CD4-positive, alpha-beta T cell treated with Interferon gamma for 1 hour (primary cell): ENCODE measurements around the gene ZNF747.

Source experiments
- DNase-seq: peaks from one replicate; pipeline ENCODE4 v3.0.0-alpha.2; 2020

The ZNF747 gene

DNA sequence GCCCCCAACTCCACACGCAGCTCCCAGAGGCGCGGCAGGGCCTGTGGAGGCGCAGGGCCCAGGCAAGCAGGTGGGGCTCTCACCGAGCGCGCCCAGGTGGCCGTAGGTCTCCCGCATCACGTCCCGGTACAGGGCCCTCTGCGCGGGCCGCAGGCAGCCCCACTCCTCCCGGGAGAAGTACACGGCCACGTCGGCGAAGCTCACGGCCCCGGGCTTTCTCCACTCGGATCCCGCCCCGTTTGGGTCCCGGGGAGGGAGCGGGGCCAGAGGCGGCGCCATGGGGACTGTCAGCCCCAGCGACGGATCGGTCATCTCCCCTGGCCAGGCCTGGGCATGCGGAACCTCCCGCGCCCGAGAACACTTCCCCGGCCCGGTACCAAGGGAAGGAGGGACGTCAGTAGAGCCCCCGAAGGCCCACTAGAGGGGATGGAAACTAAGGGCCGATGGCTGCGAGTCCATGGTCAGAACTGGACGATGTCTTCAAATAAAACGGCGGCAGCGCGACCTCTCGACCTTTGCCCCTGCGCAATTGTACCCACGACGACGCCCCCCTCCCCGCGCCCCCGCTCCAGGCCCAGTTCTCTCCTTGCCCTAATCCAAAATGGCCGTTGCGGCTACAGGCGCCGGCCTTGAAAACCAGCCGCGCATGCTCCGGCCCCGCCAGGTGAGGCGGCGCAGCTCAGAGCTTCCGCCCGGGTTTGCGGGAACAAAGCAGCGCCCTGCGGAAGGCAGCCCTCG is at the start of gene ZNF747:
Gene ZNF747, minus strand, starts transcription at position 491 of the 738 bp plus-strand sequence. Its CDS starts 179 bp downstream, at position 312.
- peak; percentile 89 for DNase-seq

DNA sequence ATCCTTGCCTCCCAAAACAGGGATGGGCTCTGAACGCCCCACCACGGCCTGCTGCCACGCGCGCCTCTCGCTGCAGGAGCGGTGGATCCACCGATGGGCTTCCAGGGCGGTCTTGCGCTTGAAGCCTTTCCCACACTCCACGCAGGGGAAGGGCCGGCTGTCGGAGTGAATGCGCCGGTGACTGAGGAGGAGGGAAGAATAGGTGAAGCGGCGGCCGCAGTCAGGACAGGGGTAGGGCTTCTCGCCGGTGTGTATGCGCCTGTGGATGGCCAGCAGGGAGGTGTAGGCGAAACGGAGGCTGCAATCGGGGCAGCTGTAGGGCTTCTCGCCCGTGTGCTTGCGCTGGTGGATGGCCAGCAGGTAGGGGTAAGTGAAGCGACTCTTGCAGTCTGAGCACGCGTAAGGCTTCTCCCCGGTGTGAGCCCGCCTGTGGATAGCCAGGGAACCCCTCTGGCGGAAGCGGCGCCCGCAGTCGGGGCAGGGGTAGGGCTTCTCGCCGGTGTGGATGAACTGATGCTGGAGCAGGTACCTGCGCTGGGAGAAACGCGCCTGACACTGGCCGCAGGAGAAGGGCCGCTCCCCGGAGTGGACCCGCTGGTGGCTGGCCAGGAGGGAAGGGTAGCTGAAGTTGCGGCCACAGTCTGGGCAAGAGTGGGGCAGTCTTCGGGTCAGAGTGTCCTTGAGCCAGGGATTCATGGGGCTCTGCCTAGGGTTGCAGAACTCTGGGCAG is 48.1 kb upstream of the ZNF747 start:
- DNase-seq: no peak

DNA sequence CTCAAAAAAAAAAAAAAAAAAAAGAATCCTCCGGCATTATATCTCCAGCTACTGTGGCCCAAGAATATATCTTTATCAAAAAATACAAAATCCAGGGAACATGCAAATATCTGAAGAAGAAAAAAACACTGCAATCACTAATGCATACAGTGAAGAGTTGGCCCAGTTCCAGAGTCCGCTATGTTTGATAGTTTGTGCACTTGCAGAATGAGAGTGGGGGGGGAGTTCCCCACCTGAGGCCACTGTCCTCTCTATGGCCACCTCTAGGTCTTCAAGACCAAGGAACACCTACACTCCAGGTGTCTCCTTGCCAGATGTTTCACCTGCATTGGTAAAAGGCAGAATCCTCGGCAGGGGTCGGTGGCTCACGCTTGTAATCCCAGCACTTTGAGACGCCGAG is 46.8 kb upstream of the ZNF747 start:
- DNase-seq: no peak

DNA sequence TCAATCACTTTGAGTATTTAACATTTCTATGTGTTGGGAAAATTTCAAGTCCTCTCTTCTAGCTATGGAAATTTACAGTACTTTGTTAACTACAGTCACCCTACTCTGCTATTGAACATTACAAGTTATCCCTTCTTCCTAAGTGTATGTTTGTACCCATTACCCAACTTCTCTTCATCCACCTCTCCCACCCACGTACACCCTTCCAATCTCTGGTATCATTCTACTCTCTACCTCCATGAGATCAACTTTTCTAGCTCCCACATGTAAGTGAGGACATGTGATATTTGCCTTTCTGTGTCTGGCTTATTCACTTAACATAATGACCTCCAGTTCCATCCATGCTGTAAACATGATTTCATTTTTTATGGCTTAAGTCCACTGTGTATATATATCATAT is 40.0 kb upstream of the ZNF747 start:
- no peak for DNase-seq

DNA sequence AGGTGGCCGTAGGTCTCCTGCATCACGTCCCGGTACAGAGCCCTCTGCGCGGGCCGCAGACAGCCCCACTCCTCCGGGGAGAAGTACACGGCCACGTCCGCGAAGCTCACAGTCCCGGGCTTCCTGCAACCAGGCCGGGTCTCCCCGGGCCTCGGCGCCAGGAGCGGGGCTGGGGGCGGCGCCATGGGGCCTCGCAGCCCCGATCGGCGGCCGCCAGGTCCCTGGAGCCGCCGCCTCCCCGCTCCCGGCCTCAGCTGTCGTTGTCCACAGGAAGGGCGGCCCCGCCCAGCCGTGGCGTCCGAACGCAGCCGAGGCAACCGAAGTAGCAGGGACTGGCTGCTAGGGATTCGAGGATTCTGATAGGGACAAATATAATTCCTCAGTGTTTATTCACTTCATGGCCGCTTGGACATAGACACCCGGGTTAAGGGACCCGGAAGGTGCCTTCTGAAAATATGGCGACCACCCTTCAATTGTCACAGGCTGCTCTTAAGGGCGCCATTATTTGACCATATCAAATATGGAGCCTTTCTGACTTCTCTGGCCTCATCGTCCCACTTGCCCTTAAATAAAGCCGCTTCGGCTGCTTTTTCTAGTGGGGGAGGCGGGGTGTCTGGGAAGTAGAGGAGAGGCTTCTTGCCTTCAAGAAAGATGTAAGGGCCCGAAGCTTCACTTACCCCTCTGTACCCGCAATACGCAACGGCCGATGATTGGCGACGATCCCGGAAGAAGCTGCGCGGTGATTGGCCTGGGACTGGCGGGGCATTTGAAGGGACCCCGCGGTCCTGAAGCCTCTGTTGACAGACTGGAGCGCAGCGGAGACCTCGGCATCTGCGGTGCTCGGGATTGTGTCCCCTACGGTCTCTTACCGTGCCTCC is 37.0 kb upstream of the ZNF747 start, which contains the start of gene ZNF688:
Gene ZNF688, minus strand, starts transcription at position 270 of the 878 bp plus-strand sequence. Its CDS starts 85 bp downstream, at position 185.
- peak; percentile 98 for DNase-seq

DNA sequence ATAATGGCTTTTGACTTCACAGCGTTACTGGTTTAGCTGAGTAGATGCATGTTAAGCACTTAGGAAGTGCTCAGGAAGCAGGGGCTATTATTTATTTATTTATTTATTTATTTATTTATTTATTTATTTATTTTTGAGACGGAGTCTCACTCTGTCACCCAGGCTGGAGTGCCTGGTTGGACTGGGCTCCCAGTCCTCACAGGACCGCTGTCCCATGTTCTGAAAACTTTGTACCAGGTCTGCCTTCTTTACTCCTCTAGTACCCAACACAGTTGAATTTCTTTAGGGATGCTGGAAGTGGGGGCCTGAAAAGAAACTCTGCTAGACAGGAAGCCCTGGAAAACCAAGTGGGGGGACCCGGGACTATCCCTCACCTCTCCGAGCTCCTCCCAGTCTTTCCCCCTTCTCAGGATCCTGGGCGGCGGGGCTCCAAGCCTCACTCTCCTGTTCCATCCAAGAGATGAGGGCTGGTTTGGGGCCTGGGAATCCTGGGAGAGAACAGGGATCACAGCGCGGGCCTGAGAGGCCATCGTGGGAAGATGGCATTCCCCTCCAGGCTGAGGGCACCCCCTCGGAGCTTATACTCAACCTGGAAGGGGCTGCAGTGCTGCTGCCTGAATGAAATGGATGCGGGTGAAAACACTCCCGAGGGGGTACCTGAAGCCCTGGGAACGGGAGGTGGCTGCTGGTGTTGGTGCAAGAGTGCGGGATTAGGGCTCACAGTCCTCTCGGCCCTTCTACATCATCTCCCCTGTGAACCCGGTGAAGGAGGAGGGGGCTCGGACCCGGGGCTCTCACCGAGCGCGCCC is 36.2 kb upstream of the ZNF747 start:
- DNase-seq: no peak

DNA sequence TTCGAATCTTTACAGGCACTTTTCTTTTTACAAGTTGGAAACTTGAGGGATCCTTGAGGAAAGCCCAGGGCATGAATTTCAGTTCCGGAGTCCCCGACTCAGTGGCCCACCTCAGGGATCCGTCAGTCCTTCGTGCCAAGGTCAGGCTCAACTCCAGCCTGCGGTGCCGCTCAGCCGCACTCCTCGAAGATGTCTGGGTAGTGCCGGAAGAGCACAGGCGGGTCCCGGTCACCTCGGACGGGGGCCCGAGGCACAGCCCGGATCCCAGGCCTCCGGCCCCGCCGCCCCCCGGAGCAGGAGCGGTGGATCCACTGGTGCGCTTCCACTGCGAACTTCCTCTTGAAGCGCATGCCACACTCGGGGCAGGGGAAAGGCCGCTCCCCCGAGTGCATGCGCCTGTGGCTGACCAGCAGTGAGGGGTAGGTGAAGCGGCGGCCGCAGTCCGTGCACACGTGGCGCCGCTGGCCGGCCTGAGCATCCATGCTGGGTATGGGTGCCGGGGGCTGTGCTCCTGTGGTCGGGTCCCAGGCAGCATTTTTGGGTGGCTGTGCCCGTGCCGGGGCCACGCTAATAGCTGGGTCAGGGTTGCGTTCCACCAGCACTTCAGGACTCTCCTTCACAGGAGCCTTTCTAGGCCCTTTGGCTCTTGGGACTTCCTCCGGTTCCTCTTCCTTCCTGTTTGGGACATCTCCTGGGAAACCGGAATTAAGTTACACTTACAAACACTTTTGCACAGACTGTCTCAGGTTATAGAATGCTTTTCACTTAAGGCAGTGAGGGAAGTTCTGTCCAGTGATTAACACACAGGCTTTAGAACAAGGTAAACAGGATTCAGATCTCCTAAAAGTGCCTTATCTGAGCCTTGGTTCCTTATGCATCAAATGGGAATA is 35.3 kb upstream of the ZNF747 start:
- no peak for DNase-seq

DNA sequence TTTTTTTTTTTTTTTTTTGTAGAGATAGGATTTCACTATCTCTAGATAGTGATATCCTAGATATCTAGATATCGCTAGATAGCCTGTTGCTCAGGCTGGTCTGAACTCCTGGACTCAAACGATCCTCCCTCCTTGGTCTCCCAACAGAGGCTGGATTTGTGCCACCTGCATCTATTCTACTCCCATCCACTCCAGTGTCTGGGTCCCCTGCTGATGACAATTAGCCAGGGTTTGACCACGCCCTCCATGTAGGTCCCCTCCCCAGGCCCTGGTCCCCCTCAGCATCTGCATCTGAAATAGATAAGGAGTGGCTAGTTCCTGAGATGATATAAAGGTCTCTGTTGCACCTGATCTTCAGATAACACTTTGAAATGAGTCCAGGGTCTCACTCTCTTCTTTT is 34.6 kb upstream of the ZNF747 start:
- no peak for DNase-seq

DNA sequence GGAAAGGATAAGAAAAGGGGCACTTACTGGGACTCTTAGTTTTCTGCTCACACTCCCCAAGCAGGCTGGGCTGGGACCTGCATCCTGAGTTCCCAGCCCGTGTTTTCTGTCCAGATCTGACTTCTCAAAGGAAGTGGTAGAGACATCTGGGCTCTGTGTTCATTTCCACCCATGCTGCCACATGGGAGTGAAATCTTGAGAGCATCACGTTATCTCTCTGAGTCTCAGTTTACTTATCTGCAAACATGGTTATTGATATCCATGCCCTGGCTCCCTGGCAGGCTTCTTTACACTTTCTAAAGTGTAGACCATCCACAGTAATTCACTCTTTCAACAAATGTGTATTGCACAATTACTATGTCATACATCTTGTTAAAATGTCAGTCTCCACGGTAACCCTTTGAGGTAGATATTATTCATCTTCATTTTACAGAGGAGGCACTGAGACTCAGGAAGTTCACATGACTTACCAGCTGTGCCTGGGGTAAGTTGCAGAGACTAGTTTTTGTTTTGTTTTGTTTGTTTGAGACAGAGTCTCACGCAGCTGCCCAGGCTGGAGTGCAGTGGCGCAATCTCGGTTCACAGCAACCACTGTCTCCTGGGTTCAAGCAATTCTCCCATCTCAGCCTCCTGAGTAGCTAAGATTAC is 33.5 kb upstream of the ZNF747 start:
- DNase-seq: peak; percentile 69

DNA sequence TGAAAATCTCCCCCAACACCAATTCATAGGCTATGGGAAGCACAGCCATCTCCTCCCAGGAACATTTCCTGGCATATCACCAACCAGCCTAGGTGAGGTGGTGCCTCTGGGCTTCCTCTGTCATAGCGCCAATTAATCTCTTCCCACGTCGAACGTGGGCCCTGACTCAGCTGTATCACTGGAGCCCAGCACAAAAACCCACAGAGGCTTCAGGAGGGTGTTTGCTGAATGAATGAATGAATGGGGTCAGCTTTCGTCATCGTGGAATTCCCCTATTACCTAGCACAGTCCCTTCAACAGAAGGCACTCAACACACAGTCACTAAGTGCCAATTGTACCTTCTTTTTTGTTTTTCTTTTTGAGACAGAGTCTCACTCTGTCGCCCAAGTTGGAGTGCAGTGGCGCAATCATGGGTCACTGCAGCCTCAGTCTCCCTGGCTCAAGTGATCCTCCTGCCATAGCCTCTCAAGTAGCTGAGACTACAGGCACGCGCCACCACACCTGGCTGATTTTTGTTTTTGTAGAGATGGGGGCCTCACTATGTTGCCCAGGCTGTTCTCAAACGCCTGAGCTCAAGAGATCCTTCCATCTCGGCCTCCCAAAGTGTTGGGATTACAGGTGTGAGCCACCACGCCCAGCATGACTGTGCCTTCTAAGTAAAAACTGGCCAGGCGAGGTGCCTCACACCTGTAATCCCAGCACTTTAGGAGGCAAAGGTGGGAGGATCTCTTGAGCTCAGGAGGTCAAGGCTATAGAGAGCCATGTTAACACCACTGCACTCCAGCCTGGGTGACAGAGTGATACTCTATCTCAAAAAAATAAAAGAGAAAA is 32.7 kb upstream of the ZNF747 start:
- peak; percentile 61 for DNase-seq

DNA sequence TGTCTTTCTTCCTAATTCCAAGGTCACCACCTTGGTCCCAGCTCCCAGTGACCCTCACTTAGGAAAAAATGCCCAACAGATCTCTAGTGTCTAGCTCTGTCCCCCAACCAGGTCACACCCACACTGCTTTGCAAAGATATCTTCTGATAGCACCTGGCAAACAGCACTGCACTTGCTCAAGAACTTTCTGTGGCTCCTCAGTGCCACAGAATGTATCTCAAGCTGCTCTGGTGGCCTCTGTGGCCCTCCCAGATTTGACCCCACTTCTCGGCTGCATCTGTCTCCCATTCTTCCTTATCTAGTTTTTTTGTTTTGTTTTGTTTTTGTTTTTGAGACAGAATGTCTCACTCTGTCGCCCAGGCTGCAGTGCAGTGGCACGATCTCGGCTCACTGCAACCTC is 31.9 kb upstream of the ZNF747 start:
- no peak for DNase-seq

DNA sequence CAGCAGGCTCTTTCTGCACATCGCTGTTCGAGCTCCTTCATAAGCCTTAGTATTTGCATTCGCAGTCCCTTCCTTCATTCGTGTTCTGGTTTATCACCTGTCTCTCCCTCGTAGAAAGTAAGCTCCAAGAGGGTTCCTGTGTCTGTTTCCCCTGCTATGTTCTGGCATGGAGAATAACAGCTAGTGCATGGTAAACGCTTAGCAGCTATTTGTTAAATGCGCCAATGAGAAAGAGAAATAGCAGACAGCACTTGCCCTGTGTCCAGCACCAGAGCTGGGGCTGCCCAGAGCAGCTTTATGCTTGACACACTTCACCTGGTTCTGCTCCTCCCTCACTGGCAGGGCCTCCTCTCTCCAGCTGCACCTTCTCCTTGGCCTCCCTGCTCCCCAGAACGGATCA is 31.3 kb upstream of the ZNF747 start:
- DNase-seq: no peak

DNA sequence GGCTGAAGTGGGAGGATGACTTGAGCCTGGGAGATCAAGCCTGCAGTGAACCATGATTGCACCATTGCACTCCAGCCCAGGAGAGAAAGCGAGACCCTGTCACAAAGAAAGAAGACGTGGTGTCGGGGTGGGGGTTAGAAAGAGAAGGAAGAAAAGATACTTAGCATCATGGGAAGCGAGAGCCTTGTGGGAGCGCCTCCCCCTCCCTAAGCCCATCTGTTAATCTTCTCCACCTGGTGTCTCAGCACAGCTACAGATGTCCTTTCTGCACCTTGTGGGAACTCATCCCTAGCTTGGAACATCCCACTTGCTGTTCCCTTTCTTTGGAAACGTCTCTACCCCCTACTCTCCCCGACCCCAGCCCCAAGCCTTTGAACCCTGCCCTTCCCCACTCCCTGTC is 30.9 kb upstream of the ZNF747 start:
- no peak for DNase-seq

DNA sequence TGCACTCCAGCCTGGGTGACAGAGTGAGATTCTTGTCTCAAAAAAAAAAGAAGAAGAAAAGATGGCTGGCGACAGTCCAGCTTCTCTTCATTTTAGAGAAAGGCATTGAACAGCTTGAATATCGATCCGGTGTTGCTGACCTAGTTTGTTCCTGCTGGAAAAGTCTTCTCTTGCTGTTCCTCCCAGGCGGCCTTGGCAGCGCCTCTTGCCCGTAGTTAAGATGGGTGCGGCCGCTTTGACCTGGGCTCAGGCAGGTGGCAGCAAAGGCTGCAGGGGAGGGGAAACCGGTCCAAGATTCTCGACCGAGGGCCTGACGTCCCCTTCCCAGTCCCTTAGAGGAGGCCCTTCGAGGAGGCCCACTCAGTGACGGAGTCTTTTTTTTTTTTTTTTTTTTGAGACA is 27.4 kb upstream of the ZNF747 start:
- no peak for DNase-seq

DNA sequence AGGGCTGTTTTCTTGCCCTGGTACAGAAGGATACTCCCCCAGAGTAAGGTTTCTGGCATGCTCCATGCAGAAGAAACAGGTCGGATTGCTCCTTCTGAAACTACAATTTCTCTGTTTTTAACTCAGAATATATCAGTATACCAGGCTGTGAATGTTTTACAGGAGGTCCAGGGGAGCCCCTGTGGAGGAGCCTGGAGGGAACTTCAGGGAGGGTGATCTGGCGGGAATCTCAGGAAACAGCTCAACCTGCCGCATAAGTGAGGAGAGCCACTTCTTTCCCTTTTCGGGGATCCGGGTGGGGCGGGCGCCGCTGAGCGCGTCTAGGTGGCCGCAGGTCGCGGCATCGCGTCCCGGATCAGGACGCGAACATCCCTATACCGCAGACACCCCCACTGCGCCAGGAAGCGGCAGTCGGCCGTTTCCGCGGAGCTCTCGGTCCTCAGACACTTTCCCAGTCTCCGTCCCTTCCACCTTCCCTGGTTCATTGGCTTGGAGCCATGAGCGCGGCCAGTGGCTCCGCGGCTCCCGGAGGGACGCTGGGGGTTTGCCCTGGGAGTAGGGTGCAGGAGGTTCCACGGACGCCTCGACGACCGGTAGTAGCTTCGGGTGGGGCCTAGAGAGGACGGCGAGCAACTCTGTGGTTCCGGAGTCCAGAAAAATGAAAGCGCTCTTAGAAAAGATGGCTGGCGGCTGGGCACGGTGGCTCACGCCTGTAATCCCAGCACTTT is 26.6 kb upstream of the ZNF747 start:
- peak; percentile 20 for DNase-seq

DNA sequence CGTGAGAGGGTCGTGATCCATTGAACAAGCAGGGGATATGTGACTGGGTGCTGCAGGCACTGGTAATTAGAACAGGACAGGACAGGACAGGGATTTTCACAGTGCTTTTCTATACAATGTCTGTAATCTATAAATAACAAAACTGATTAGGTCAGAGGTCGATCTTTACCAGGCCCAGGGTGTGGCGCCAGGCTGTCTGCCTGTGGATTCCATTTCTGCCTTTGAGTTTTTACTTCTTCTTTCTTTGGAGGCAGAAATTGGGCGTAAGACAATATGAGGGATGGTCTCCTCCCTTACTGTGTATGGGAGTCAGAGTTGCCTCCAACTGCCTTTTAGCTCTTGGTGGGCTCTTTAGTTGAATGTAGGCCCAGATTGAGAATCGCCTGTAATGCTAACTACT is 25.0 kb upstream of the ZNF747 start:
- no peak for DNase-seq

DNA sequence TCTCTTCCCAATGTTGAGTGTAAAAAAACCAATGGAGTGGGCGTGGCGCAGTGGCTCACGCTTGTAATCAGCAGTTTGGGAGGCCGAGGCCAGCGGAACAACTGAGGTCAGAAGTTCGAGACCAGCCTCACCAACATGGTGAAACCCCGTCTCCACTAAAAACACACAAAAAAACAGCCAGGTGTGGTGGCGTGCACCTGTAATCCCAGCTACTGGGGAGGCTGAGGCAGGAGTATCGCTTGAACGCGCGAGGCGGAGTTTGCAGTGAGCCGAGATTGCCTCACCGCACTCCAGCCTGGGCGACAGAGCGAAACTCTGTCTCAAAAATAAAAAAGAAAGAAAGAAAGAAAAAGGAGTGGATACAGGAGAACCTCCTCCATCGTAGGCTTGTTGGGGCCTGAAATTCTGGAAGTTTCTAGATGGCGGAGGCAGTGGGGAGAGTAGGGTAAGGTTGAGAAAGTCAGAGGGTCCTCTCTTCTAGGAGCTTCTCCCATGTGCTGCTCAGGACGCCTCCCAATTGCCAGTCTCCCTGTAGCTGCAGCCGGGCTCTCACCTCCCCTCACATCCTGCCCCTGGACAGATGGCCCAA is 24.2 kb upstream of the ZNF747 start:
- no peak for DNase-seq

DNA sequence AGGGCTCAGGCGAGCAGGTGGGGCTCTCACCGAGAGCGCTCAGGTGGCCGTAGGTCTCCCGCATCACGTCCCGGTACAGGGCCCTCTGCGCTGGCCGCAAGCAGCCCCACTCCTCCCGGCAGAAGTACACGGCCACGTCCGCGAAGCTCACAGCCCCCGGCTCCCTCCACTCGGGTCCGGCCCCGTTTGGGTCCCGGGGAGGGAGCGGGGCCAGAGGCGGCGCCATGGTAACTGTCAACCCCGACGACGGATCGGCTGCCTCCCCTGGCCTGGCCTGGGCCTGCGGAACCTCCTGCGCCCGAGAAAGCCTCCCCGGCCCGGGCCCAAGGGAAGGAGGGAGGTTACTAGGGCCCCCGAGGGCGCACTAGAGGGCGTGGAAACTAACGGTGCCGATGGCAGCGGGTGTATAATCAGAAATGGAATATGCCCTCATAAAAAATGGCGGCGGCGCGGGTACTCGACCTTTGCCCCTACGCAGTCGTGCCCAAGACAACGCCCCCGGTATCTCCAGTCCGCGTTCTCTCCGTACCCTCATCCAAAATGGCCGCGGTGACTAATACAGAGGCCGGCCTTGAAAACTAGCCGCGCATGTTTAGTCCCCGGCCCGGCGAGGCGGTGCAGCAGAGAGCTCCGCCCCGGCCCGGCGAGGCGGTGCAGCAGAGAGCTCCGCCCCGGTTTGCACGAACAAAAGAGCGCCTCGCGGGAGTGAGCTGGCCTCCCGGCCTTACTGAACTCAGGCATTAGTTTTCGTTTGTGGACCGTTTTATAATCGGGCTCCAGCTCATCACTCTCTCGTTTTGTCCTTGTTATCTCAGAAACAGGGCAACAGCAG is 23.5 kb upstream of the ZNF747 start, which contains the start of gene ZNF764:
Gene ZNF764, minus strand, starts transcription at position 418 of the 832 bp plus-strand sequence. Its CDS starts 192 bp downstream, at position 226.
- peak; percentile 98 for DNase-seq
